ENCODE data around the gene CAMK2A.

- no peak for TF ChIP-seq CREB1 (CRISPR knock-in tag; IDR thresholded peaks at IDR 0.05; ENCODE audit: low read depth)
- no peak for TF ChIP-seq CTCF (conservative IDR thresholded peaks at IDR 0.05; ENCODE audit: low read depth in 2 of 2)
- no peak for TF ChIP-seq REST (IDR thresholded peaks at IDR 0.05; ENCODE audit: unreplicated experiment)
- no peak for TF ChIP-seq EZH2 (IDR thresholded peaks at IDR 0.05; ENCODE audit: low read depth, unreplicated experiment)
- TF ChIP-seq POLR2AphosphoS5 (IDR thresholded peaks at IDR 0.05; ENCODE audit: low read depth), result no peak
- no peak for TF ChIP-seq ETS1 (IDR thresholded peaks at IDR 0.05)
- no peak for TF ChIP-seq ZNF462 (CRISPR knock-in tag; IDR thresholded peaks at IDR 0.05)
- TF ChIP-seq JUNB (IDR thresholded peaks at IDR 0.05; ENCODE audit: unreplicated experiment), result no peak
- no peak for TF ChIP-seq EZH2phosphoT487 (IDR thresholded peaks at IDR 0.05; ENCODE audit: unreplicated experiment)
- no peak for TF ChIP-seq NANOG (IDR thresholded peaks at IDR 0.05; ENCODE audit: borderline replicate concordance)
Measured at GRCh38 chr5:150235500-150235854, 54.1 kb downstream of the CAMK2A start.
